Retina (tissue), 1 donor: ENCODE measurements around the gene PDGFRB.

Experiments
- DNase-seq: peaks from one replicate; pipeline ENCODE4 v3.0.0-alpha.2; 2016

PDGFRB gene

DNA sequence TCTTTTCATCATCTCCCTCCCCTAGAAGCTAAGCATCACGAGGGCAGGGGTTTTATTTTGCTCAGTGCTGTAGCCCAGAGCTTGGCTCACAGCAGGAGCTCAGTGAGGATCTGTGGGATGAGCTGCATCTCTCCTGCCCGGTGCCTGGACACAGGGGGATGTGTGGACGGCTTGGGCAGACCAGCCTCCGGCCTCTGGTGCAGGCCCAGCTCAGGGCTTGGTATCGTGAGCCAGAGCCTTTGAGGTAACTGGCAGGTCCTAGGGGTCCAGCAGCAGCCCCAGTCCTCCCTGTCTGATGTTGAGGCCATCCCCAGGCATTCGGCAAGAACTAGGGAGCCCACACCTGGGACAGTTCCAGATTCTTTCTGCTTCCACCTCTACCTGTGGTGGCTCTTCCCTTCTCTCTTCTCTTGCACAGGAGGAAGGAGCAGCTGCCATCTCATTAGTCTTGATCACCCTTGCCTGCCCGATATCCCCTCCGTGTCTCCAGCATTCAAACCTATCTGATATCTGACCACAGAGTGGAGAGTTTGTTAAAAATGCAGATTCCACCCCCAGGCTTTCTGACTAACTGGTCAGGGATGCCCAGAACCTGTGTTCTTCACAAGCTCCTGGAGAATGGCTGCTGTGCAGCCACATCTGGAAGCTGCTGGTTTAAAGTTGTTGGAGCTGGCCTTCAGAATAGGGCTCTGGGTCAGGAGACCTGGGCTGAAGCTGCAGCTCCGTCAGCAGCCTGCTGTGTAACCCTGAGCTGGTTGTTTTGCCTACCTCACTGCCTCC is 26.3 kb upstream of the PDGFRB start:
- no peak for DNase-seq

- no peak for DNase-seq
Observed at GRCh38 chr5:150181027-150181426, 25.4 kb upstream of the PDGFRB start.

- no peak for DNase-seq
Observed at GRCh38 chr5:150180241-150181026, 24.8 kb upstream of the PDGFRB start.

GRCh38 chr5:150179019-150179620 is 23.5 kb upstream of the PDGFRB start:
- no peak for DNase-seq

DNA sequence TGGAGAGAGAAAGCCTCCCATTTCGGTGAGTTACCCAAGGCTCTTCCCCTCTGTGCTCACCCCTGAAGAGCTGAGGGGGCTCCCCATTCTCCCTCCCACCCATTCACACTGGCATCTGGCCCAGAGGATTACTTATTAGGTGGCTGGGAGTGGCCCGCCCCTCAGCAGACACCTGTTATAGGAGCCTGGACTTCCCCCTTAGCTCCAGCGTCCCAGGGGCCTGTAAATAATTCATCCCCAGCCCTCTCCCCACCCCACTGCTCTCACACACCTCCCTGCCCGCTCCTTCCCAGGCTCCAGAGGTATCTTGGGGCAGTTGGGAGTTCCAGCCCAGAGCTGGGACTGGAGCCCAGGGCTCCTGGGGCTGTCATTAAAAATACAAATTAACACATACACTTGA is 22.6 kb upstream of the PDGFRB start:
- DNase-seq: no peak

GRCh38 chr5:150177721-150178120 is 22.1 kb upstream of the PDGFRB start:
- no peak for DNase-seq

- DNase-seq: no peak
Observed at GRCh38 chr5:150176745-150177477, 21.3 kb upstream of the PDGFRB start.

DNA sequence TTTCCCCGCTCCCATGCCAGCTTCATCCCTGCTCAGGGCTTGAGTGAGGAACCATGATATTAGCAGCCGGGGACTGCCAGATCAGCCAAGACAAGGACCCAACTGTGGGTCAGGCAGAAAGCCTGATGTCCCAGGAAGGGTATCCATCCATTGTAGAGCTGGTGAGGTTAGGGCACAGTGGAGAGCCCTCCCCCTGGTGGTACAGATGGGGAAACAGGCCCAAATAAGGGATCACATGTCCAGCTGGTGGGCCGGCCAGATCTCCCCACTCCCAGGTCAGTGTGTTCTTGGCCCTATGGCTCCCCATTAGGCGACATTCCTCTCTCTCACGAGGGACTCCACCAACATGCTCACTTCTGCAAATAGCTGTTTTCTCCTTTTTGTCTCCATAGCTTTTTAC is 19.9 kb upstream of the PDGFRB start:
- no peak for DNase-seq

- DNase-seq: no peak
Observed at GRCh38 chr5:150175076-150175475, 19.4 kb upstream of the PDGFRB start.

DNA sequence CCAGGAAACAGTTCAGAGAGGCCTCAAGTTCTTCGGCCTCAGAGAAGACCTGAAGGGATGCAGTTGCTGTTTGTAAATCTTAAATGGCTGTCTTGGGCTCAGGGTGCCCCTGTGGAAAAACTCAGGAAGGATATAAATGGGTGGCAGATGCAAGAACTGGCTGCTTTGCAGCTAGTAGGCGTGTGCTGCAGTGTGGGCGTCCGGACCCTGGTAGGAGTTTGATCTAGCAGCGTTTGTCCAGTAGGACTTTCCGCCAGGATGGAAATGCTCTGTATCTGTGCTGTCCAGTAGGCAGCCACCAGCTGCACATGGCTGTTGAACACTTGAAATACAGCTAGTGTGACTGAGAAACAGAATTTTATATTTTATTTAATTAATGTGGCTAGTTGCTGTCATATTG is 18.6 kb upstream of the PDGFRB start:
- no peak for DNase-seq

GRCh38 chr5:150173161-150173560 is 17.5 kb upstream of the PDGFRB start:
- no peak for DNase-seq

DNA sequence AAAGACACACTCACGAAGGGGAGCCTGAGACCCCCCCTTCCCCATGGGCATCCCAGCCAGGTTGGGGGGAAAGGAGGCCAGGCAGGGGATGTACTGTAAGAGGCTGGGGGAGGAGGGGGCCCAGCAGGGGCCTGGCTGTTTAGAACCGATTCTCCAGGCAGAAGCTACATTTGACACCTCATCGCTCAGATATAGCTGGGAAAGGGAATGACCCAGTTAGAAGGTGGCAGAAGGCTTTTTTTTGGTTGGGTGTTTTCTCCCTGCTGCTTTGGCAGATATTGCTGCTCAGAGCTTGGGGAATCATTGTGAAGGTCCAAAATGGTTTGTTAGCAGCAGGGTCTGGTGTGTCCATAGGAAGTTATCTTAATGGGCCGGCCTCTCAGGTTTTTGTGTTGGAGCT is 16.9 kb upstream of the PDGFRB start:
- peak; percentile 57 for DNase-seq

DNA sequence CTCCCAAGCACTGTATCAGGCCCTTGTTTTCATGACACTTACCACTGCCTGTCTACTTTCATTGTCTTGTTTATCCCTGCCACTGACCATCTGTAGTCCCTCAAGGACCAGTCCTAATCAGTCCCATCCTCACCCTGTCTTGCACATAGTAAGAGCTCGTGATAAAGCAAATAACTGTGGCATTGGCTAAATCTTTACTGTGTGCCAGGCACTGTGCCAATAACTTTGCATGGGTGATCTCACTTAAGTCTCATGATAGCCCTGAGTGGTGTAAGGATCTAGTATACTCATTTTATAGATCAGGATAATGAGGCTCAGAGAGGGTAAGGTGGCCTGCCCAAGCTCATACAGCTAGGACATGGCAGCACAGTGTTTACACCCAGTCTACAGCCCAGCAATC is 16.5 kb upstream of the PDGFRB start:
- no peak for DNase-seq

DNA sequence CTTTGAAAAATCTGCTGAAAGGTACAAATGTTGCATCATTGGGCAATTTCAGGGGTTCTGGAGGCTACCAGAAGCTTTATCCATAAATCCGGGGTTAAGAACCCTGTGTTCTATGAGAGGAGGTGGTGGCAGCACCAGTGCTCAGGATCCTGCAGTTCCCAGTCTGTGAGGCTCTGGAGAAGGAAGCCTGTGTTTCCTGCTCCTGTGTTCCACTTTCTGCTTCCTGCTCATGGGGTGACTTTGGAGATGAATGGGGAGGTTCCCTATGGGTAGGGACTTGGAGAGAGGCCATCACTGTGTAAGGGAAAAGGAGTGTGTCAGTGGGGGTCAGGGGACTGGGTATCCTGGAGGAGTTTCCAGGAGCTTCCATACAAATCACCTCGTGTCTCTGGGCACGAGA is 13.2 kb upstream of the PDGFRB start:
- no peak for DNase-seq

- DNase-seq: no peak
Observed at GRCh38 chr5:150167908-150168307, 12.3 kb upstream of the PDGFRB start.

DNA sequence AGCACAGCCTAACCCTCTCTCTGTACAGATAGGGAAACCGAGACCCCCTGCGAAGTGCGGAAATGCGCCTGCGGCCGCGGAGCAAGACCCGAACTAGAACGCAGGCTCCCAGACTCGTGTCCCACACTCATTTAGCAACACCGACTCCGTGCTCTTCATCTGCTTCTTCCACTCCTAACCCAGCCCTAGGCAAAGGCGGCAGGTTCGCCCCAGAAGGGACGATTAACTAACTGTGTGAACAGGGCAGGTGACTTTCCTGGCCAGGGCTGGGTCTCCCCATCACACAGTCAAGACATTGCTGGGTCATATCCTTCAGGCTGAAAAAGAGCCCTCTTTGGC is 11.8 kb upstream of the PDGFRB start:
- DNase-seq: no peak

DNA sequence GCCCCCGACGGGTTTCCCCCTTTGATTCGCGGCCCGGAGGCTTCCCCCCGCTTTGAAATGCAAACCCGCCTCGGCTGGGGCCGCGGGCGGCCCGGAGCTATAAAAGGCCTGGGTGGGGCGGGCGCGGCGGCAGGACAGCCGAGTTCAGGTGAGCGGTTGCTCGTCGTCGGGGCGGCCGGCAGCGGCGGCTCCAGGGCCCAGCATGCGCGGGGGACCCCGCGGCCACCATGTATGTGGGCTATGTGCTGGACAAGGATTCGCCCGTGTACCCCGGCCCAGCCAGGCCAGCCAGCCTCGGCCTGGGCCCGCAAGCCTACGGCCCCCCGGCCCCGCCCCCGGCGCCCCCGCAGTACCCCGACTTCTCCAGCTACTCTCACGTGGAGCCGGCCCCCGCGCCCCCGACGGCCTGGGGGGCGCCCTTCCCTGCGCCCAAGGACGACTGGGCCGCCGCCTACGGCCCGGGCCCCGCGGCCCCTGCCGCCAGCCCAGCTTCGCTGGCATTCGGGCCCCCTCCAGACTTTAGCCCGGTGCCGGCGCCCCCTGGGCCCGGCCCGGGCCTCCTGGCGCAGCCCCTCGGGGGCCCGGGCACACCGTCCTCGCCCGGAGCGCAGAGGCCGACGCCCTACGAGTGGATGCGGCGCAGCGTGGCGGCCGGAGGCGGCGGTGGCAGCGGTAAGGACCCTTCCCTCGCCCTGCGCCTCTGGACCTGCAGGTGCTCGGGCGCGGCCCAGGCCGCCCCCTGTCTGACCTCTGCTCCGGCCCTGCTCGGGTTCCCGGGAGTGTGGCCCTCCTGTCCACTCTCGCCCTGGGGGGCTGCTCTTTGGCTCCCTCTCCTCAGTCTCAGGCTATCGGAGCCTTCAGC is 11.2 kb upstream of the PDGFRB start, which contains the start of gene CDX1:
TSS of gene CDX1 (plus strand) at position 129 of the 862 bp plus-strand sequence. CDS start at position 228, 99 bp downstream.
- no peak for DNase-seq

GRCh38 chr5:150166037-150166649 is 10.5 kb upstream of the PDGFRB start:
- no peak for DNase-seq

- no peak for DNase-seq
Observed at GRCh38 chr5:150164211-150164980, 8.8 kb upstream of the PDGFRB start.

DNA sequence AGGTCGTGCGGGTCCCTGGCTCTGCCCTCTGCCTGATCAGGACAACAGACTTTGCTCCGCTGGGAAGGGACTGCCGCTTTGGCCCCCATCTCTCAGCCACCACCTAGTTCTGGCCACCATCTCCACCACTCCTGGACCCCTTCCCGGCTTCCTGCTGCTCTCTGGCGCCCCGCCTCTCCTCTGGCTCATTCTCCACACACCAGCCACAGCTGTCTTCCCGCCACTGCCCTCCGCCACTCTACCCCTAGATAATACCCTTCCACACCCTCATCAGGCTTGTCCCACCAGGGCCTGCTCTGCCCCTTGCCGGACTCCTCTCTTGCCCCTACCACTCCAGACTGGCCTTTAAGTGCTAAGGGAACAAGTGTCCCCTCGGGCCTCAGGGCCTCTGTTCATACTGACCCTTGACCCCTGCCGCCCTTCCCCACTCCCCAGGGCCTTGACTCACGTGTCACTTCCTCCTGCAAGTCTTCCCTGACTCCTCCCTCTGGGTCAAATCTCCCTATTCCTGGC is 8.0 kb upstream of the PDGFRB start:
- DNase-seq: no peak

GRCh38 chr5:150163035-150163434 is 7.4 kb upstream of the PDGFRB start:
- no peak for DNase-seq
